Fibroblast of lung (primary cell): ENCODE data around the gene SYT7. TPM values are rescaled to one million over a fixed set of nuclear protein-coding genes. Genes with fewer than 3 reads are reported as not detected.

Experiments
- polyA plus RNA-seq, 2 donors: library from polyadenylated mRNA; depleted of rRNA in 1 of 2; stranded (reverse) in 1 of 2; unstranded in 1 of 2; fragments of >200 nt; gene quantifications; 2 replicates each; pipeline ENCODE4 v1.2.1, GENCODE V29; 2011 to 2012; ENCODE audit warnings: missing spikeins in 1 of 2
- total RNA-seq: library from RNA; depleted of rRNA; stranded (reverse); fragments of >200 nt; gene quantifications from 2 replicates; pipeline ENCODE4 v1.2.1, GENCODE V29; 2014

SYT7 gene
- total and polyA plus RNA-seq, 2 donors (not counting 1 experiment from before 2014, with no cell fraction given), result 2.5 to 25.9 TPM

Other genes starting within 250 kb of the SYT7 start
- 241 and 282 TPM in 2 replicates for gene DDB1, start 248.0 kb downstream of the SYT7 start, total RNA-seq
- 289 and 298 TPM in 2 replicates for gene DDB1, start 248.0 kb downstream of the SYT7 start, polyA plus RNA-seq
- 15.9 and 27.1 TPM in 2 replicates for gene TKFC, start 247.8 kb downstream of the SYT7 start, total RNA-seq
- 11.5 and 15.9 TPM in 2 replicates for gene TKFC, start 247.8 kb downstream of the SYT7 start, polyA plus RNA-seq
- gene CYB561A3, start 219.2 kb downstream of the SYT7 start, total RNA-seq, result 39.3 and 65.1 TPM in 2 replicates
- gene CYB561A3, start 219.2 kb downstream of the SYT7 start, polyA plus RNA-seq, result 43.9 and 48.3 TPM in 2 replicates
- 20.0 and 30.2 TPM in 2 replicates for gene TMEM138, start 218.7 kb downstream of the SYT7 start, total RNA-seq
- gene TMEM138, start 218.7 kb downstream of the SYT7 start, polyA plus RNA-seq, result 78.0 and 95.9 TPM in 2 replicates
- gene TMEM216, start 188.5 kb downstream of the SYT7 start, total RNA-seq, result 10.4 and 12.3 TPM in 2 replicates
- gene TMEM216, start 188.5 kb downstream of the SYT7 start, polyA plus RNA-seq, result 14.1 and 18.4 TPM in 2 replicates
- gene CPSF7, start 151.1 kb downstream of the SYT7 start, total RNA-seq, result 14.4 and 18.0 TPM in 2 replicates
- gene CPSF7, start 151.1 kb downstream of the SYT7 start, polyA plus RNA-seq, result 38.1 and 53.6 TPM in 2 replicates
- 34.4 and 61.8 TPM in 2 replicates for gene SDHAF2, start 151.0 kb downstream of the SYT7 start, total RNA-seq
- 65.3 and 68.8 TPM in 2 replicates for gene SDHAF2, start 151.0 kb downstream of the SYT7 start, polyA plus RNA-seq
- gene LRRC10B, start 72.3 kb downstream of the SYT7 start, total RNA-seq, result under 0.01 and 0.17 TPM in 2 replicates
- gene LRRC10B, start 72.3 kb downstream of the SYT7 start, polyA plus RNA-seq, result 0.02 TPM in 1 of 2 replicates, not detected in the other
- 1.3 and 2.0 TPM in 2 replicates for gene DAGLA, start 99.3 kb upstream of the SYT7 start, total RNA-seq
- 1.00 and 1.4 TPM in 2 replicates for gene DAGLA, start 99.3 kb upstream of the SYT7 start, polyA plus RNA-seq
- under 0.01 and 0.17 TPM in 2 replicates for gene MYRF, start 171.6 kb upstream of the SYT7 start, total RNA-seq
- 0.10 and 0.11 TPM in 2 replicates for gene MYRF, start 171.6 kb upstream of the SYT7 start, polyA plus RNA-seq
- gene TMEM258, start 211.5 kb upstream of the SYT7 start, total RNA-seq, result 118 and 173 TPM in 2 replicates
- gene TMEM258, start 211.5 kb upstream of the SYT7 start, polyA plus RNA-seq, result 245 and 281 TPM in 2 replicates
- 3.6 and 3.8 TPM in 2 replicates for gene FEN1, start 211.8 kb upstream of the SYT7 start, total RNA-seq
- 14.0 and 35.1 TPM in 2 replicates for gene FEN1, start 211.8 kb upstream of the SYT7 start, polyA plus RNA-seq
- 151 and 208 TPM in 2 replicates for gene FADS1, start 235.9 kb upstream of the SYT7 start, total RNA-seq
- gene FADS1, start 235.9 kb upstream of the SYT7 start, polyA plus RNA-seq, result 109 and 173 TPM in 2 replicates
- 266 and 418 TPM in 2 replicates for gene FADS2, start 247.2 kb upstream of the SYT7 start, total RNA-seq
- gene FADS2, start 247.2 kb upstream of the SYT7 start, polyA plus RNA-seq, result 687 and 932 TPM in 2 replicates